Measurements from ENCODE around the gene TTYH3.

DNA sequence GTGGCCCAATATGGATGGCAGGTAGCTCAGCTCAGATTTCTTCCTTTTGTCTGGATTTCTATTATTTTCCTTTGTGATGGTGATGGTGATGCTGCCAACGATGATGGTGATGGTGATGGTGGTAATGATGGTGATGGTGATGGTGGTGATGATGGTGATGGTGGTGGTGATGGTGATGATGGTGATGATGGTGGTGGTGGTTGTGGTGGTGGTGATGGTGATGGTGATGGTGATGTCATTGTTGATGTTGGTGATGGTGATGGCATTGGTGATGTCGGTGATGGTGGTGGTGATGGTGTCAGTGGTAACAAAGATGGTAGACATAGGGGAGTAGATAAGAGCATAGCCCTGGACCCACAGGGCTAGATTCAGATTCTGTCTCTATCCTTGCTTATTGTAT lies 25.4 kb downstream of the TTYH3 start:
- TF ChIP-seq ZNF596 (tag by site-specific recombination; IDR thresholded peaks at IDR 0.05) (no peak), ZFHX2 (tag by site-specific recombination; conservative IDR thresholded peaks at IDR 0.05) (no peak), ZNF548 (tag by site-specific recombination; IDR thresholded peaks at IDR 0.05) (no peak), ZNF549 (tag by site-specific recombination; IDR thresholded peaks at IDR 0.05) (no peak), ZNF768 (tag by site-specific recombination; IDR thresholded peaks at IDR 0.05) (no peak), ZBTB20 (tag by site-specific recombination; IDR thresholded peaks at IDR 0.05) (no peak), ZNF354C (tag by site-specific recombination; IDR thresholded peaks at IDR 0.05; ENCODE audit: borderline replicate concordance, low read depth) (no peak)
- TF ChIP-seq, protein P1, sequence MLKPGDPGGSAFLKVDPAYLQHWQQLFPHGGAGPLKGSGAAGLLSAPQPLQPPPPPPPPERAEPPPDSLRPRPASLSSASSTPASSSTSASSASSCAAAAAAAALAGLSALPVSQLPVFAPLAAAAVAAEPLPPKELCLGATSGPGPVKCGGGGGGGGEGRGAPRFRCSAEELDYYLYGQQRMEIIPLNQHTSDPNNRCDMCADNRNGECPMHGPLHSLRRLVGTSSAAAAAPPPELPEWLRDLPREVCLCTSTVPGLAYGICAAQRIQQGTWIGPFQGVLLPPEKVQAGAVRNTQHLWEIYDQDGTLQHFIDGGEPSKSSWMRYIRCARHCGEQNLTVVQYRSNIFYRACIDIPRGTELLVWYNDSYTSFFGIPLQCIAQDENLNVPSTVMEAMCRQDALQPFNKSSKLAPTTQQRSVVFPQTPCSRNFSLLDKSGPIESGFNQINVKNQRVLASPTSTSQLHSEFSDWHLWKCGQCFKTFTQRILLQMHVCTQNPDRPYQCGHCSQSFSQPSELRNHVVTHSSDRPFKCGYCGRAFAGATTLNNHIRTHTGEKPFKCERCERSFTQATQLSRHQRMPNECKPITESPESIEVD (tag by site-specific recombination; IDR thresholded peaks at IDR 0.05): no peak
- TF ChIP-seq, protein P2, sequence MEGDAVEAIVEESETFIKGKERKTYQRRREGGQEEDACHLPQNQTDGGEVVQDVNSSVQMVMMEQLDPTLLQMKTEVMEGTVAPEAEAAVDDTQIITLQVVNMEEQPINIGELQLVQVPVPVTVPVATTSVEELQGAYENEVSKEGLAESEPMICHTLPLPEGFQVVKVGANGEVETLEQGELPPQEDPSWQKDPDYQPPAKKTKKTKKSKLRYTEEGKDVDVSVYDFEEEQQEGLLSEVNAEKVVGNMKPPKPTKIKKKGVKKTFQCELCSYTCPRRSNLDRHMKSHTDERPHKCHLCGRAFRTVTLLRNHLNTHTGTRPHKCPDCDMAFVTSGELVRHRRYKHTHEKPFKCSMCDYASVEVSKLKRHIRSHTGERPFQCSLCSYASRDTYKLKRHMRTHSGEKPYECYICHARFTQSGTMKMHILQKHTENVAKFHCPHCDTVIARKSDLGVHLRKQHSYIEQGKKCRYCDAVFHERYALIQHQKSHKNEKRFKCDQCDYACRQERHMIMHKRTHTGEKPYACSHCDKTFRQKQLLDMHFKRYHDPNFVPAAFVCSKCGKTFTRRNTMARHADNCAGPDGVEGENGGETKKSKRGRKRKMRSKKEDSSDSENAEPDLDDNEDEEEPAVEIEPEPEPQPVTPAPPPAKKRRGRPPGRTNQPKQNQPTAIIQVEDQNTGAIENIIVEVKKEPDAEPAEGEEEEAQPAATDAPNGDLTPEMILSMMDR (tag by site-specific recombination; IDR thresholded peaks at IDR 0.05): no peak
- TF ChIP-seq, protein P3, sequence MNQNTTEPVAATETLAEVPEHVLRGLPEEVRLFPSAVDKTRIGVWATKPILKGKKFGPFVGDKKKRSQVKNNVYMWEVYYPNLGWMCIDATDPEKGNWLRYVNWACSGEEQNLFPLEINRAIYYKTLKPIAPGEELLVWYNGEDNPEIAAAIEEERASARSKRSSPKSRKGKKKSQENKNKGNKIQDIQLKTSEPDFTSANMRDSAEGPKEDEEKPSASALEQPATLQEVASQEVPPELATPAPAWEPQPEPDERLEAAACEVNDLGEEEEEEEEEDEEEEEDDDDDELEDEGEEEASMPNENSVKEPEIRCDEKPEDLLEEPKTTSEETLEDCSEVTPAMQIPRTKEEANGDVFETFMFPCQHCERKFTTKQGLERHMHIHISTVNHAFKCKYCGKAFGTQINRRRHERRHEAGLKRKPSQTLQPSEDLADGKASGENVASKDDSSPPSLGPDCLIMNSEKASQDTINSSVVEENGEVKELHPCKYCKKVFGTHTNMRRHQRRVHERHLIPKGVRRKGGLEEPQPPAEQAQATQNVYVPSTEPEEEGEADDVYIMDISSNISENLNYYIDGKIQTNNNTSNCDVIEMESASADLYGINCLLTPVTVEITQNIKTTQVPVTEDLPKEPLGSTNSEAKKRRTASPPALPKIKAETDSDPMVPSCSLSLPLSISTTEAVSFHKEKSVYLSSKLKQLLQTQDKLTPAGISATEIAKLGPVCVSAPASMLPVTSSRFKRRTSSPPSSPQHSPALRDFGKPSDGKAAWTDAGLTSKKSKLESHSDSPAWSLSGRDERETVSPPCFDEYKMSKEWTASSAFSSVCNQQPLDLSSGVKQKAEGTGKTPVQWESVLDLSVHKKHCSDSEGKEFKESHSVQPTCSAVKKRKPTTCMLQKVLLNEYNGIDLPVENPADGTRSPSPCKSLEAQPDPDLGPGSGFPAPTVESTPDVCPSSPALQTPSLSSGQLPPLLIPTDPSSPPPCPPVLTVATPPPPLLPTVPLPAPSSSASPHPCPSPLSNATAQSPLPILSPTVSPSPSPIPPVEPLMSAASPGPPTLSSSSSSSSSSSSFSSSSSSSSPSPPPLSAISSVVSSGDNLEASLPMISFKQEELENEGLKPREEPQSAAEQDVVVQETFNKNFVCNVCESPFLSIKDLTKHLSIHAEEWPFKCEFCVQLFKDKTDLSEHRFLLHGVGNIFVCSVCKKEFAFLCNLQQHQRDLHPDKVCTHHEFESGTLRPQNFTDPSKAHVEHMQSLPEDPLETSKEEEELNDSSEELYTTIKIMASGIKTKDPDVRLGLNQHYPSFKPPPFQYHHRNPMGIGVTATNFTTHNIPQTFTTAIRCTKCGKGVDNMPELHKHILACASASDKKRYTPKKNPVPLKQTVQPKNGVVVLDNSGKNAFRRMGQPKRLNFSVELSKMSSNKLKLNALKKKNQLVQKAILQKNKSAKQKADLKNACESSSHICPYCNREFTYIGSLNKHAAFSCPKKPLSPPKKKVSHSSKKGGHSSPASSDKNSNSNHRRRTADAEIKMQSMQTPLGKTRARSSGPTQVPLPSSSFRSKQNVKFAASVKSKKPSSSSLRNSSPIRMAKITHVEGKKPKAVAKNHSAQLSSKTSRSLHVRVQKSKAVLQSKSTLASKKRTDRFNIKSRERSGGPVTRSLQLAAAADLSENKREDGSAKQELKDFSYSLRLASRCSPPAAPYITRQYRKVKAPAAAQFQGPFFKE (tag by site-specific recombination; IDR thresholded peaks at IDR 0.05; ENCODE audit: borderline replicate concordance): no peak

Measured in HEK293 (cell line).